DND-41 (cell line): ENCODE data around the gene BCL11A.

ENCODE experiments used
- ATAC-seq: fragments of 200-7000 bp; cut with Tn5 transposase; 3 replicates; pipeline ENCODE4 v1.9.1; 2021; ENCODE audit warnings: low read depth; ENCODE audit not compliant: insufficient read depth
- DNase-seq: peaks from one replicate; pipeline ENCODE4 v3.0.0-alpha.2; 2020
- H2AFZ ChIP-seq: 2 replicates; pipeline ENCODE4 v1.6.0; 2012; ENCODE audit warnings: low read depth, low read length
- H3K27ac ChIP-seq: 2 replicates; pipeline ENCODE4 v1.5.1; 2012; ENCODE audit warnings: low read length, inconsistent platforms
- H3K27me3 ChIP-seq: fragments of 200-600 bp; sonication (generic); 2 replicates; pipeline ENCODE4 v1.6.0; 2012; ENCODE audit warnings: low read length, mild to moderate bottlenecking, inconsistent platforms; ENCODE audit not compliant: insufficient read depth, poor library complexity
- H3K36me3 ChIP-seq: 2 replicates; pipeline ENCODE4 v1.5.1; 2012; ENCODE audit warnings: low read length, inconsistent platforms; ENCODE audit not compliant: insufficient read depth
- H3K4me1 ChIP-seq: 2 replicates; pipeline ENCODE4 v1.5.1; 2012; ENCODE audit warnings: mild to moderate bottlenecking, low read length; ENCODE audit not compliant: insufficient read depth
- H3K4me2 ChIP-seq: 2 replicates; pipeline ENCODE4 v1.6.0; 2012; ENCODE audit warnings: mild to moderate bottlenecking, moderate library complexity, low read length, inconsistent platforms; ENCODE audit not compliant: insufficient read depth
- H3K4me3 ChIP-seq, 2 experiments: fragments of 200-600 bp in 1 of 2; shearing (Covaris generic) in 1 of 2; 2 replicates each; pipeline ENCODE4 v1.5.1; 2012 to 2016; ENCODE audit warnings: inconsistent platforms in 2 of 2, low read length in 2 of 2, mild to moderate bottlenecking in 2 of 2, low read depth in 1 of 2, moderate library complexity in 1 of 2
- H3K79me2 ChIP-seq: 2 replicates; pipeline ENCODE4 v1.6.0; 2012; ENCODE audit warnings: low read length, inconsistent platforms; ENCODE audit not compliant: insufficient read depth
- H3K9ac ChIP-seq: 2 replicates; pipeline ENCODE4 v1.6.0; 2012; ENCODE audit warnings: low read depth, mild to moderate bottlenecking, inconsistent platforms, low read length, moderate library complexity
- H3K9me3 ChIP-seq: 2 replicates; pipeline ENCODE4 v1.5.1; 2012; ENCODE audit warnings: low read length, moderate library complexity, mild to moderate bottlenecking, inconsistent platforms; ENCODE audit not compliant: insufficient read depth, severe bottlenecking
- H4K20me1 ChIP-seq: 2 replicates; pipeline ENCODE4 v1.6.0; 2012; ENCODE audit warnings: low read length; ENCODE audit not compliant: insufficient read depth
- EZH2 ChIP-seq: IDR thresholded peaks from 3 replicates; pipeline ENCODE4 v1.6.1; 2012; ENCODE audit warnings: borderline replicate concordance, low read depth, mild to moderate bottlenecking, moderate library complexity, low read length, inconsistent platforms; ENCODE audit not compliant: severe bottlenecking
- TF ChIP-seq, protein P1 (sequence below): IDR thresholded peaks from 2 replicates; pipeline ENCODE4 v1.5.1; 2012; ENCODE audit warnings: borderline replicate concordance, low read length, moderate library complexity, mild to moderate bottlenecking; ENCODE audit not compliant: poor library complexity, severe bottlenecking; ENCODE audit errors: extremely low read depth

BCL11A gene

DNA sequence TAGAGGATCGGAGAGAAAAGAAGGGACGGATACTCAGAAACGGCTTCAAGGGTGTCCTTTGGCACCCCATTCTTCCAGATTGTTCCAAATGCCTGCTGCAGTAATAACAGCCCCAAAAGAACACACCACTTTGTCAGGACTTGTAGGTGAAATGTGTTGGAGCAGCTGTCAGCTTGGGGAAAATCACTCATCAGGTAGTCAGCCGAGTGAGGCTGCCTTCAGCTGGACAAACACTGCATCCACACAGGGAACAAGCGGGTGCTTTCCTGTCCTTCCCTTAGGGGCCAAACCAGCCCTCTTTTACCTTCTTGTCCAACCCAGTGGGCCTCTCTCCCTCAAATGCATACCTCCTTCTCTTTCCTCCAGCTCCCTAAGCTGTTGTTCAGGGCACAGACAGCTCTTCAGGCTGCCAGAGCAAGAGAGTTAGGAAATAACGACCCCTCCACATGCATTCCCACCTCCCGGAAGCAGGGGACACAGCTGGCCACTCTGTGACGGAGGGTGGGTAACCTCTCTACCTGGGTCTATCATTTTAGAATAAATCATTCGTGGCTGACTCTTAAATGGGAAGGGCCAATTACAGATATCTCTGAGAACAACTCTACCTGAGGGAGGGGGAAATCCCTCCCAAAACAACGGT lies 48.1 kb downstream of the BCL11A start:
- H3K9me3 ChIP-seq: no peaks in the 10 kb centered on the region
- TF ChIP-seq, protein P1, sequence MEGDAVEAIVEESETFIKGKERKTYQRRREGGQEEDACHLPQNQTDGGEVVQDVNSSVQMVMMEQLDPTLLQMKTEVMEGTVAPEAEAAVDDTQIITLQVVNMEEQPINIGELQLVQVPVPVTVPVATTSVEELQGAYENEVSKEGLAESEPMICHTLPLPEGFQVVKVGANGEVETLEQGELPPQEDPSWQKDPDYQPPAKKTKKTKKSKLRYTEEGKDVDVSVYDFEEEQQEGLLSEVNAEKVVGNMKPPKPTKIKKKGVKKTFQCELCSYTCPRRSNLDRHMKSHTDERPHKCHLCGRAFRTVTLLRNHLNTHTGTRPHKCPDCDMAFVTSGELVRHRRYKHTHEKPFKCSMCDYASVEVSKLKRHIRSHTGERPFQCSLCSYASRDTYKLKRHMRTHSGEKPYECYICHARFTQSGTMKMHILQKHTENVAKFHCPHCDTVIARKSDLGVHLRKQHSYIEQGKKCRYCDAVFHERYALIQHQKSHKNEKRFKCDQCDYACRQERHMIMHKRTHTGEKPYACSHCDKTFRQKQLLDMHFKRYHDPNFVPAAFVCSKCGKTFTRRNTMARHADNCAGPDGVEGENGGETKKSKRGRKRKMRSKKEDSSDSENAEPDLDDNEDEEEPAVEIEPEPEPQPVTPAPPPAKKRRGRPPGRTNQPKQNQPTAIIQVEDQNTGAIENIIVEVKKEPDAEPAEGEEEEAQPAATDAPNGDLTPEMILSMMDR: no peak
- no peak for TF ChIP-seq EZH2
- no peak overlapping the region for H3K9ac ChIP-seq
- no peak overlapping the region for H3K4me2 ChIP-seq
- DNase-seq (no peak), ATAC-seq (no peak)
- H3K79me2 ChIP-seq: peaks cover 96% of the 10 kb centered on the region
- no peak overlapping the region for H2AFZ ChIP-seq
- H3K4me3 ChIP-seq: no peak overlapping the region
- peaks cover 67% of the 10 kb centered on the region for H3K36me3 ChIP-seq
- H3K27me3 ChIP-seq: no peaks in the 10 kb centered on the region
- peaks cover 70% of the 10 kb centered on the region for H4K20me1 ChIP-seq
- H3K4me1 ChIP-seq: no peaks in the 10 kb centered on the region
- no peak overlapping the region for H3K27ac ChIP-seq

DNA sequence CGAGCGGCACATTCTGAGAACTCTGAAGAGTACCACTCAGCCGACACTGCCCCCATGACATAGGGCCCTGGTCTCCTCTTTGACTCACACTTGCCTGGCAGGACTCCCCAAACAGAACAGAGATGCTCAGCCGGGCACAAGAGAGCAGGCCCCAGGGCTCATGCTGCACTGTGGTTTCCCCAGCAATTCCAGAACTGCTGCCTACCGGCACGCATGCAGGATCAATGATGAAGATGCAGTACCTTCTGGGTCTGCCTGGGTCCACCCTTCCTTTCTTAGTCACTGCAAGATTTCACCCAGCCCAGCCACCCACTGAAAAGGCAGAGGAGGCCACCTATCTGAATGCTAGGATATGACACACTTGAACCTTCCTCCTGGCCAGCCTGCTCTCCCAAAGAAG lies 49.4 kb downstream of the BCL11A start:
- H4K20me1 ChIP-seq: peaks cover 71% of the 10 kb centered on the region
- no peaks in the 10 kb centered on the region for H3K9me3 ChIP-seq
- ATAC-seq (no peak), DNase-seq (no peak)
- peaks cover 72% of the 10 kb centered on the region for H3K36me3 ChIP-seq
- H3K9ac ChIP-seq: no peak overlapping the region
- TF ChIP-seq, protein P1: peak; percentile 13
- TF ChIP-seq EZH2: no peak
- no peaks in the 10 kb centered on the region for H3K27me3 ChIP-seq
- H3K4me2 ChIP-seq: no peak overlapping the region
- H3K79me2 ChIP-seq: peaks cover 96% of the 10 kb centered on the region
- no peaks in the 10 kb centered on the region for H3K4me1 ChIP-seq
- H3K27ac ChIP-seq: no peak overlapping the region
- H2AFZ ChIP-seq: no peak overlapping the region
- no peak overlapping the region for H3K4me3 ChIP-seq

DNA sequence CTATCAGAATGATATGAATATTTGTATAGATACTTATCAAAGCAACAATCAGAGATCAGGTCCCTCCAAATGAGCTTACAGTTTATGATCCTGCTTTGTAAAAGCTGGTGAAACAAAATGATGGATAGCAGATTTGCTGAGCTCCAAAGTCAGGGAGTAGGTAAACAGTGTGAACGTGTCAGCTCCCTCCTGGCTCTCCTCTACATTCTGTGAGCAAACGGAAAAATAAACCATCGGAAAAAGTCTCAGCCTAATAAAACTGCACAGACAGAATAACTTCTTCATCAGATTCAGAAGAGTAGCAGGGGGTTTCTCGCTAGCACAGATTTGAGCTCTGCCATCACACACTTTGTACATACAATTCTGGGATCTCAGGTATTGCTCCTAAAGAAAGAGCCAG lies 51.3 kb downstream of the BCL11A start:
- H4K20me1 ChIP-seq: peaks cover 70% of the 10 kb centered on the region

More for the DNA sequence above, 51.3 kb downstream of the BCL11A start:
- DNase-seq (no peak), ATAC-seq (no peak)
- Histone ChIP-seq H3K9me3 (no peaks in the 10 kb centered on the region), H3K9ac (no peak overlapping the region), H3K79me2 (peaks cover 97% of the 10 kb centered on the region), H3K4me1 (peaks cover 6% of the 10 kb centered on the region; the same call in 1 of the 2 replicates), H3K27ac (no peak overlapping the region), H3K27me3 (no peaks in the 10 kb centered on the region), H3K4me3 (no peak overlapping the region), H2AFZ (no peak overlapping the region), H3K4me2 (no peak overlapping the region), H3K36me3 (peaks cover 71% of the 10 kb centered on the region)
- no peak for TF ChIP-seq EZH2
- TF ChIP-seq, protein P1: no peak
